Measurements from ENCODE around the gene GPR132. TPM values are rescaled to one million over a fixed set of nuclear protein-coding genes. Genes with fewer than 3 reads are reported as not detected.

Gene GPR132
- total RNA-seq, 1 experiment from 2014 or later = 0.20 TPM

DNA sequence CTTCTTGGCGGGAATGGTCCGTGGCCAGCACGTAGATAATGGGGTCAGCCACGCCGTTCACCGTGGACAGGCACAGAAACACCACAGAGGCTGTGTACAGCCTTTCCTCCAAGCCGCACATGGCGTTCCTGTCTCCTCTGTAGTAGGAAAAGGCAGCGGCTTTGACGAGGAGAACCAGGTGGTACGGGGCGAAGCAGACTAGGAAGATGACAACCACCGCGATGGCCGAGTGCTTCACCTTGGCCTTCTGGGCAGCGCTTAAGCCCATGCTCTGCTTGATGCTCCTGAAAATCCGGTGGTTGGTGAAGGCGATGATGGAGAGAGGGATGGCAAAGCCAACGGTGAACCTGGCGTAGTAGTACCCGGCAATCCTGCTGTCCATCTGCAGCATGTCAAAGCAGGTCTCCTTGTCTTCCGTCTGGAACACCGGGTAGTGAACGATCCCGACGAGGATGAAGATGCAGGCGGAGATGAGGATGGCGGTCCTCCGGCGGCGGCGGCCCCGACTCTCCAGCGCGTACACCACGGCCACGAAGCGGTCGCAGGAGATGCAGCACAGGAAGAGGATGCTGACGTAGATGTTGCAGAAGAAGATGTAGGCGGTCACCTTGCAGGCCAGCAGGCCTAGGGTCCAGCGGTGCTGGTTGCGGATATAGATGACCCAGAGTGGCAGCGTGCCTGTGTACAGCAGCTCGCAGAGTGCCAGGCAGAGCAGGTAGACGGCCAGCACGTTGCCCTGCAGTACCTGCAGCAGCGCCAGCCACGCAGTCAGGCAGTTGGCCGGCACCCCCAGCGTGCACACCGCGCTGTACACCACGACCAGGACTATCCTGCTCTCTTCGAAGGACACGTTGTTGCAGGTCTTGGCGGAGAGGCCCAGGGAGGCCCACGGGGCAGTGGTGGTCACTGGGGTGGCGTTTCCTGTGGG, 13.8 kb downstream of the GPR132 start:
- Histone ChIP-seq H3K27ac (ENCODE audit: insufficient read length, low read depth, low read length) (no peak overlapping the region), H2BK12ac (ENCODE audit: insufficient read length, low read depth, low read length) (no peak overlapping the region), H2BK120ac (ENCODE audit: low read depth, low read length, poor library complexity, severe bottlenecking) (no peak overlapping the region), H4K5ac (ENCODE audit: insufficient read length, low read depth, low read length) (no peak overlapping the region), H3K79me1 (ENCODE audit: insufficient read depth, low read depth, low read length, poor library complexity, severe bottlenecking) (no peaks in the 10 kb centered on the region), H3K79me2 (ENCODE audit: insufficient read depth, low read length) (no peaks in the 10 kb centered on the region), H3K56ac (ENCODE audit: insufficient read length, low read depth, low read length) (no peak overlapping the region), H3K14ac (ENCODE audit: insufficient read depth, low read length) (no peak overlapping the region), H2BK5ac (ENCODE audit: insufficient read length, low read length) (no peak overlapping the region), H3K4me2 (ENCODE audit: insufficient read depth, insufficient read length, low read length) (no peak overlapping the region), H3K4me1 (ENCODE audit: insufficient read depth, low read length) (no peaks in the 10 kb centered on the region), H3K27me3 (ENCODE audit: insufficient read depth, low read length) (peaks cover 8% of the 10 kb centered on the region), H3K23ac (ENCODE audit: insufficient read length, low read depth, low read length) (no peak overlapping the region), H2BK15ac (ENCODE audit: low read depth, low read length) (no peak overlapping the region), H3K18ac (ENCODE audit: insufficient read length, low read depth, low read length) (no peak overlapping the region), H3K23me2 (ENCODE audit: insufficient read length, low read depth, low read length, poor library complexity, severe bottlenecking) (no peaks in the 10 kb centered on the region), H2AK5ac (ENCODE audit: insufficient read length, low read length) (no peak overlapping the region), H2AFZ (ENCODE audit: low read length) (no peak overlapping the region), H2BK20ac (ENCODE audit: low read depth, low read length, poor library complexity, severe bottlenecking) (no peak overlapping the region), H3K4ac (ENCODE audit: low read depth, low read length) (no peak overlapping the region), H4K20me1 (ENCODE audit: control insufficient read depth, insufficient read depth, insufficient read length) (no peaks in the 10 kb centered on the region), H4K91ac (ENCODE audit: insufficient read length, low read depth, low read length) (no peak overlapping the region), H3T11ph (ENCODE audit: low read length) (no peak overlapping the region), H3K9ac (ENCODE audit: extremely low read depth, insufficient read length, low read length) (no peak overlapping the region), H3K9me3 (ENCODE audit: control insufficient read depth, low read depth, low read length) (no peaks in the 10 kb centered on the region), H4K8ac (replicated peaks; ENCODE audit: insufficient read length, low read depth, low read length) (no peak overlapping the region)
- Mint-ChIP-seq H3K27me3 (ENCODE audit: low read depth) (peaks cover 13% of the 10 kb centered on the region), H3K9me3 (no peaks in the 10 kb centered on the region), H3K4me1 (peaks cover 10 to 14% of the 10 kb centered on the region in 2 experiments), H3K36me3 (ENCODE audit: insufficient read depth in 1 of 3, low read depth in 3 of 3) (no peaks in the 10 kb centered on the region; a peak in 1 of 7 replicates), H3K4me3 (no peak overlapping the region; a peak in 1 of 5 replicates), H3K27ac (no peak overlapping the region; a peak in 1 of 7 replicates)
- WGBS (ENCODE audit: extremely low coverage, insufficient read length, low lambda C conversion rate) = no CpG with 5 or more reads among the region's 59 CpGs
- no peak for TF ChIP-seq CTCF (conservative IDR thresholded peaks at IDR 0.05)
- no peak for DNase-seq

All from H9 (cell line).